ENCODE measurements around the gene TNFRSF12A.

DNA sequence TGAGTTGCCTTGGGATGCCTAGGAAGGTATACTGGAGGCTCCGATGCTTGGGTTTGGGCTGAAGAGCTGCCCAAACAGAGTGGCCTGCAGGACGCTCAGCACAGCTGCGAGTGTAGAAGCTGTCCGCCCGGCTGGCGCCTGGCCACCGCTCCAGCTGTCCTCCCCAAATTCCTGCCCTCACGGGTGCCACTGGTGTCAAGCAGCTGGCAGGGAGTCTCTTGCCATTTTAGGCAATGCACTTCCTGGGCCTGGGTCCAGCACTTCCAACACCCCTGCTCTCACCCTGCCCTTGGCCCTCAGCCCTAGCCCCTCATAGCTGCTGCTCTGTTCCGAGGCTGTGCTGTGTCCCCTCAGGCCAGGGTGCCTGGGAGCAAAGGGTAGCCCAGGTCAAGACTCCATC lies 34.7 kb upstream of the TNFRSF12A start:
- TF ChIP-seq, protein P1, sequence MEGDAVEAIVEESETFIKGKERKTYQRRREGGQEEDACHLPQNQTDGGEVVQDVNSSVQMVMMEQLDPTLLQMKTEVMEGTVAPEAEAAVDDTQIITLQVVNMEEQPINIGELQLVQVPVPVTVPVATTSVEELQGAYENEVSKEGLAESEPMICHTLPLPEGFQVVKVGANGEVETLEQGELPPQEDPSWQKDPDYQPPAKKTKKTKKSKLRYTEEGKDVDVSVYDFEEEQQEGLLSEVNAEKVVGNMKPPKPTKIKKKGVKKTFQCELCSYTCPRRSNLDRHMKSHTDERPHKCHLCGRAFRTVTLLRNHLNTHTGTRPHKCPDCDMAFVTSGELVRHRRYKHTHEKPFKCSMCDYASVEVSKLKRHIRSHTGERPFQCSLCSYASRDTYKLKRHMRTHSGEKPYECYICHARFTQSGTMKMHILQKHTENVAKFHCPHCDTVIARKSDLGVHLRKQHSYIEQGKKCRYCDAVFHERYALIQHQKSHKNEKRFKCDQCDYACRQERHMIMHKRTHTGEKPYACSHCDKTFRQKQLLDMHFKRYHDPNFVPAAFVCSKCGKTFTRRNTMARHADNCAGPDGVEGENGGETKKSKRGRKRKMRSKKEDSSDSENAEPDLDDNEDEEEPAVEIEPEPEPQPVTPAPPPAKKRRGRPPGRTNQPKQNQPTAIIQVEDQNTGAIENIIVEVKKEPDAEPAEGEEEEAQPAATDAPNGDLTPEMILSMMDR (IDR thresholded peaks at IDR 0.05) = no peak
- TF ChIP-seq POLR2A (IDR thresholded peaks at IDR 0.05) = no peak
